PC-9 (cell line): ENCODE measurements around the gene KIFAP3. TPM values are rescaled to one million over a fixed set of nuclear protein-coding genes. Genes with fewer than 3 reads are reported as not detected.

Experiments
- BruUV-seq: library from RNA; stranded (reverse); fragments of 400-500 nt; replicated peaks from 2 replicates; lab custom pipeline; 2021; lab: Mats Ljungman, UMichigan
- CTCF ChIA-PET: fragments of 300-600 bp; sonication (Branson Sonifier 250); formaldehyde crosslinking; loops from one replicate; lab custom pipeline; 2022; ENCODE audit warnings: antibody characterized with exemption; lab: Charles Lee
- POLR2A ChIA-PET: fragments of 300-600 bp; sonication (Branson Sonifier 250); formaldehyde crosslinking; loops from one replicate; lab custom pipeline; 2022; ENCODE audit warnings: antibody characterized with exemption; ENCODE audit not compliant: unreplicated experiment; lab: Charles Lee
- DNase-seq, 2 experiments: peaks; one replicate each; pipeline versions ENCODE4 v3.0.0 to v3.0.0-alpha.2; 2015 to 2022; ENCODE audit warnings: mixed read lengths in 1 of 2
- H2AFZ ChIP-seq: fragments of 200-600 bp; sonication (generic); 2 replicates; pipeline ENCODE4 v1.8.1; 2017; ENCODE audit warnings: antibody characterized with exemption
- H3F3A ChIP-seq: fragments of 200-600 bp; sonication (generic); 2 replicates; pipeline ENCODE4 v1.8.1; 2017; ENCODE audit warnings: antibody characterized with exemption, mild to moderate bottlenecking, low read depth; ENCODE audit not compliant: insufficient read depth
- H3K27ac ChIP-seq: fragments of 200-600 bp; sonication (generic); 2 replicates; pipeline ENCODE4 v1.6.1; 2016; ENCODE audit warnings: mixed run types
- H3K27me3 ChIP-seq: fragments of 200-600 bp; sonication (generic); 2 replicates; pipeline ENCODE4 v1.6.1; 2016; ENCODE audit warnings: low read depth, mixed run types; ENCODE audit not compliant: insufficient read depth
- H3K36me3 ChIP-seq: fragments of 200-600 bp; sonication (generic); 2 replicates; pipeline ENCODE4 v1.6.1; 2016; ENCODE audit warnings: low read depth, mixed run types
- H3K4me1 ChIP-seq: fragments of 200-600 bp; sonication (generic); replicated peaks from 2 replicates; pipeline ENCODE4 v1.6.1; 2016; ENCODE audit warnings: mixed run types; ENCODE audit not compliant: insufficient read depth
- H3K4me2 ChIP-seq: fragments of 200-600 bp; sonication (generic); 2 replicates; pipeline ENCODE4 v1.6.1; 2017; ENCODE audit warnings: mixed run types
- H3K4me3 ChIP-seq: fragments of 200-600 bp; sonication (generic); 2 replicates; pipeline ENCODE4 v1.6.1; 2016; ENCODE audit warnings: mixed run types
- H3K79me2 ChIP-seq: fragments of 200-600 bp; sonication (generic); 2 replicates; pipeline ENCODE4 v1.6.1; 2017; ENCODE audit warnings: low read depth, mixed run types
- H3K9me2 ChIP-seq: fragments of 200-600 bp; sonication (generic); 2 replicates; pipeline ENCODE4 v1.8.1; 2017; ENCODE audit warnings: mild to moderate bottlenecking; ENCODE audit not compliant: insufficient read depth
- H3K9me3 ChIP-seq: fragments of 200-600 bp; sonication (generic); 2 replicates; pipeline ENCODE4 v1.8.1; 2016; ENCODE audit warnings: low read depth; ENCODE audit not compliant: insufficient read depth
- H4K20me1 ChIP-seq: fragments of 200-600 bp; sonication (generic); 2 replicates; pipeline ENCODE4 v1.8.1; 2017; ENCODE audit not compliant: insufficient read depth
- CTCF ChIP-seq: fragments of 200-600 bp; sonication (generic); conservative IDR thresholded peaks from 2 replicates; pipeline ENCODE4 v1.6.1; 2017; ENCODE audit warnings: mixed run types, antibody characterized with exemption, mild to moderate bottlenecking, moderate library complexity
- EZH2 ChIP-seq: fragments of 200-600 bp; sonication (generic); IDR thresholded peaks from 2 replicates; pipeline ENCODE4 v1.8.0; 2017; ENCODE audit warnings: antibody characterized with exemption, low read depth
- intact Hi-C: fragments of 100-400 bp; cut with micrococcal nuclease; formaldehyde crosslinking; loops from one replicate; pipeline ENCODE4 v1.10.0; 2022; ENCODE audit not compliant: unreplicated experiment
- total RNA-seq: library from RNA; stranded (reverse); gene quantifications from 2 replicates; pipeline ENCODE4 v1.2.3, GENCODE V29; 2021

Gene KIFAP3
- total RNA-seq, 1 experiment from 2014 or later = 9.7 TPM

- POLR2A ChIA-PET = no interaction called here
- peaks cover 37% of the 10 kb centered on the region for H3K79me2 ChIP-seq
- BruUV-seq = no TSS peak
- intact Hi-C loops = no loop called here
- DNase-seq = peak in 1 of 2 experiments; percentile 33
- H2AFZ ChIP-seq = no peak overlapping the region
- TF ChIP-seq EZH2 (no peak), CTCF (no peak)
- H3K9me3 ChIP-seq = no peaks in the 10 kb centered on the region
- no peak overlapping the region for H3K4me2 ChIP-seq
- CTCF ChIA-PET = no interaction called here
- H4K20me1 ChIP-seq = no peaks in the 10 kb centered on the region
- H3K36me3 ChIP-seq = peaks cover 32% of the 10 kb centered on the region
- no peak overlapping the region for H3K27ac ChIP-seq
- H3F3A ChIP-seq = peaks cover 6% of the 10 kb centered on the region
- H3K27me3 ChIP-seq = no peaks in the 10 kb centered on the region
- no peaks in the 10 kb centered on the region for H3K9me2 ChIP-seq
- peaks cover 5% of the 10 kb centered on the region for H3K4me1 ChIP-seq
- H3K4me3 ChIP-seq = no peak overlapping the region
Measured at GRCh38 chr1:169885207-169885606, 189.3 kb downstream of the KIFAP3 start.

GRCh38 chr1:169884634-169885033, 189.9 kb downstream of the KIFAP3 start:
- intact Hi-C loops = no loop called here
- CTCF ChIA-PET = no interaction called here
- BruUV-seq = no TSS peak

GRCh38 chr1:169882039-169882511, 192.4 kb downstream of the KIFAP3 start:
- H3K9me3 ChIP-seq = no peaks in the 10 kb centered on the region
- no peak for DNase-seq
- BruUV-seq = no TSS peak
- no peaks in the 10 kb centered on the region for H3K4me1 ChIP-seq
- no peak overlapping the region for H3K4me3 ChIP-seq
- H3K9me2 ChIP-seq = no peaks in the 10 kb centered on the region
- no peak overlapping the region for H3K4me2 ChIP-seq
- no peak overlapping the region for H3K27ac ChIP-seq
- H3K79me2 ChIP-seq = 0 out of 2 replicates have a peak, but pooled peaks cover 12% of the 10 kb centered on the region
- no peaks in the 10 kb centered on the region for H4K20me1 ChIP-seq
- no peaks in the 10 kb centered on the region for H3K27me3 ChIP-seq
- TF ChIP-seq EZH2 (no peak), CTCF (no peak)
- H3F3A ChIP-seq = no peaks in the 10 kb centered on the region; the same call in none of the 2 replicates
- CTCF ChIA-PET = no interaction called here
- POLR2A ChIA-PET = no interaction called here
- H2AFZ ChIP-seq = no peak overlapping the region
- intact Hi-C loops = no loop called here
- peaks cover 27% of the 10 kb centered on the region for H3K36me3 ChIP-seq

More at GRCh38 chr1:169884634-169885033, 189.9 kb downstream of the KIFAP3 start:
- no peaks in the 10 kb centered on the region for H3K27me3 ChIP-seq
- H3K4me3 ChIP-seq = no peak overlapping the region
- peak in 1 of 2 experiments; percentile 16 for DNase-seq
- H3K36me3 ChIP-seq = peaks cover 32% of the 10 kb centered on the region
- H4K20me1 ChIP-seq = no peaks in the 10 kb centered on the region
- TF ChIP-seq EZH2 (no peak), CTCF (no peak)
- no peak overlapping the region for H3K4me2 ChIP-seq
- POLR2A ChIA-PET = no interaction called here
- no peaks in the 10 kb centered on the region for H3K9me2 ChIP-seq
- peaks cover 31% of the 10 kb centered on the region for H3K79me2 ChIP-seq
- H2AFZ ChIP-seq = no peak overlapping the region
- no peaks in the 10 kb centered on the region for H3K9me3 ChIP-seq
- no peak overlapping the region for H3K27ac ChIP-seq
- H3K4me1 ChIP-seq = no peaks in the 10 kb centered on the region
- H3F3A ChIP-seq = no peaks in the 10 kb centered on the region; the same call in none of the 2 replicates
